H4 (cell line): Measurements from ENCODE around the gene OR4A5. TPM values are rescaled to one million over a fixed set of nuclear protein-coding genes. Genes with fewer than 3 reads are reported as not detected.
"Not testable (repeated sequence)": the region's sequence is repeated elsewhere in the genome, so short reads cannot be mapped to it uniquely, and the experiment has no call there.

Experiments used
- DNase-seq: peaks from one replicate; pipeline ENCODE4 v3.0.0-alpha.2; 2015; ENCODE audit warnings: low spot score
- total RNA-seq: library from RNA; depleted of rRNA; stranded (reverse); fragments of >200 nt; shearing (Covaris generic); gene quantifications from 2 replicates; pipeline ENCODE4 v1.2.3, GENCODE V29; 2014; rRNA removed

The OR4A5 gene, protein sequence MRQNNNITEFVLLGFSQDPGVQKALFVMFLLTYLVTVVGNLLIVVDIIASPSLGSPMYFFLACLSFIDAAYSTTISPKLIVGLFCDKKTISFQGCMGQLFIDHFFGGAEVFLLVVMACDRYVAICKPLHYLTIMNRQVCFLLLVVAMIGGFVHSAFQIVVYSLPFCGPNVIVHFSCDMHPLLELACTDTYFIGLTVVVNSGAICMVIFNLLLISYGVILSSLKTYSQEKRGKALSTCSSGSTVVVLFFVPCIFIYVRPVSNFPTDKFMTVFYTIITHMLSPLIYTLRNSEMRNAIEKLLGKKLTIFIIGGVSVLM
- not detected in 2 replicates for total RNA-seq

GRCh38 chr11:54706532-54706931 is at the start of gene OR4A5:
OR4A5 (plus strand) TSS chr11:54706832; CDS start chr11:54706885, 53 bp downstream.
- DNase-seq = not testable (repeated sequence)

- not testable (repeated sequence) for DNase-seq
Measured at GRCh38 chr11:54720094-54720493, 13.5 kb downstream of the OR4A5 start.

Other genes with a start within 250 kb of the OR4A5 start
- gene OR4C46, start 102.8 kb upstream of the OR4A5 start, total RNA-seq = not detected in 2 replicates